ENCODE measurements around the gene CISD3.
A peak's percentile ranks its signal among the peaks of the same experiment; 100 is the strongest.

The CISD3 gene, protein sequence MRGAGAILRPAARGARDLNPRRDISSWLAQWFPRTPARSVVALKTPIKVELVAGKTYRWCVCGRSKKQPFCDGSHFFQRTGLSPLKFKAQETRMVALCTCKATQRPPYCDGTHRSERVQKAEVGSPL

DNA sequence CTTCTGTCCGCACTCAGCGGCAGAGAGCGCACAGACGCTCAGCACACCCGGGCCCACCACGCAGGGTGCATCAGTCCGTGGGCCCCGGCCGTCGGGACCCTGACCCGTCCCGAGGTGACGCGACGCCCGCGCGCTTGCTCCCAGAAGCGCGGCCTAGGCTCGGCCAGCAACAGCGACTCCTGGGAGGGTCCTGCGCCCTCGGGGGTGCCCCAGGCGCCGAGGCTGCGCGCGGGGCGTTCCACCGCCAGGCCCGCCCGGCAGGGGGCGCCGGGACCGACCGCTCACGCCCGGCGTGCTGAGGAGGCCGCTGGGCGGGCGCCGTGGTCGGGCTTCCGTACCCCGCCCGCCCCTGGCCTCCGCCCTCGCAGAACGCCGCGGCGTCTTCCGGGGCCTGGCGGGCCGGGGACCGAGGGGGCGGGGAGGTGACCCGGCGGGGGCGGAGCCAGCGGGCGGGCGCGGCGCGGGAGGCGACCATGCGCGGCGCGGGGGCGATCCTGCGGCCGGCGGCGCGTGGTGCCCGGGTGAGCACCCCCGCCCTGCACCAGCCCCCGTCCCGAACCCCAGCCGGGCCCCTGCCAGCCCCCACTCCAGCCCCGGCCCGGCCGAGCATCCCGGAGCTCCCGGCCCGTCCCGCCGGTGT is at the start of gene CISD3:
Gene CISD3 (plus strand): TSS at position 456 of the 640 bp plus-strand sequence. CDS start 18 bp downstream, at position 474.
- peak; percentile 94 for DNase-seq

DNA sequence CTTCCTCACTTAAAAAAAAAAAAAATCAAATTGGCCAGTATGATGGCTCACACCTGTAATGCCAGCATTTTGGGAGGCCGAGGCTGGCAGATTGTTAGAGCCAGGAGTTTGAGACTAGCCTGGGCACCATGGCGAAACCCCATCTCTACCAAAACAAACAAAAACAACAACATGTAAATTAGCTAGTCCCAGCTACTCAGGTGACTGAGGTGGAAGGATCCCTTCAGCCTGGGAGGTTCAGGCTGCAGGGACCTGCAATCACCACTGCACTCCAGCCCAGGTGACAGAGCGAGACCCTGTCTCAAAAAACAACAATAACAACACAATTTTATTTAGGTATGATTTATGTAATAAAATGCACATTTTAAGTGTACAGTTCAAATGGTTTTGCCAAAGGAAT is 49.0 kb upstream of the CISD3 start:
- no peak for DNase-seq

DNA sequence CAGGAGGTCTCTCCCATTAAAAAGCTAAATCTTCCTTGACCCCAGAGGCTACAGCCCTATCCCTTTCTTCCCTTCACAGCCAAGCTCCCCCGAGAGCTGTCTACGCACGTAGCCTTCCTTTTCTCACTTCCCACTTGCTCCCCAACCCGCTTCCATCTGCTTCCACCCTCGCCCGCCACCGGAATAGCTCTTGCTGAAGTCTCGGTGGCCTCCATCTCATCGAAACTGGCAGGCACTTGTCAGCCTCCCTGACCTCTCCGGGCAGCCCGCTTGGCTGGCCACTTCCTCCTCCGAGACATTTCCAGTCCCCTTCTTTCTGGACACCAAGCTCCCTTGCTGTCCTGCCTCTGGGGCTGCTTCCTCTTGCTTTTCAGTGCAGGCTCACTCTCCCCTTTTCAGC is 44.6 kb upstream of the CISD3 start:
- DNase-seq = no peak

DNA sequence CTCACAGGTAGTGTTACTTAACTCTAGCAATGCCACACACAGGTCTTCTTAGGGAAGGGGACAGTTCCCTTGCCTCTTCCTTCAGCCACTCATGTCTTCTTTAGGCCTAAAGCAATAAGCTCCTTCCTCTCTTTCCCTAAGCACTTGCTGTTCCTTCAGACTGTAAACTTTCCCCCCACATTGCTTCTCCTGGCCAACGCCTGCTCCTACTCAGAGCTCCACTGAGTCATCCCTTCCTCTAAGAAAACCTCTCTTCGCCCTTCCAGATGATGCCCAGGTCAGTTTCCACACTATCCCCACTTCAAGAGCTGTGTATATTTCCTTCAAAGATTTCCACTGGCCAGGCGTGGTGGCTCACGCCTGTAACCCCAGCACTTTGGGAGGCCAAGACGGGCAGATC is 42.9 kb upstream of the CISD3 start:
- DNase-seq = no peak

DNA sequence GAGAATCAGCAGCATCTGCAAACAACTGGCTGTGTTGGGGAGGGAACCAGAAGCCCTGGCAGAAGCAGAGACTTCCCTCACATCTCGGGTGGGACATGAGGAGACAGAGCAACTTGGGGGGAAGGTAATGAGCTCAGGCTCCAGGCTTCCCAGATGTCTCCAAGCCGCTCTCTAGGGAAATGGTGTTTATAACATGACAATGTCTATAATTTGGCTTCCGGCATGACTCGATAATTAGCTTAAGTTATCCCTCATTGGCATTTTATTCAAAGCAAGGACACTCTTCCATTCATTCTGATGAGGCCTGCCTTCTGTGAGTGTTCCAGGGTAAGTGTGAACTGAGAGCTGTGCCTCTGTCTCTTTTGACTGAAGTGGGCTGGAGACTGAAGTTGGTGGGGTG is 39.8 kb upstream of the CISD3 start:
- peak; percentile 73 for DNase-seq

DNA sequence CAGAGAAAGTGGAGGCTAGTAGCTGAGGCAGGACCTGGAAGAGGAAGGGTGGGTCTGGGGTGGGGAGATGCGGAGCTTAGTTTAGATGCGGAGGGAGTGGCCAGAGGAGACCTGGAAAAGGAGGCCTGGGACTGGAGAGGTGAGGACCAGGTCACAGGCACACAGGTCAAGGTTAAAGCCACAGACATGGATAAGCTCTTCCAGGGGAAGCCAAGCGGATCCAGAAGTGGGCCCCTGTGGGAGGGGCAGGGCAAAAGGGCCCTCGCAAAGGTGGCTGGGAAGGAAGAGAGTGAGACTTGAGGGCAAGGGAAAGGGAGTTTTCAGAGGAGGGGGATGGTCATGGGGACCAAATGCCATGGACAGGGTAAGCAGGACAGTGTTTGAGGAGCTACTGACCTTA is 39.0 kb upstream of the CISD3 start:
- DNase-seq = no peak

DNA sequence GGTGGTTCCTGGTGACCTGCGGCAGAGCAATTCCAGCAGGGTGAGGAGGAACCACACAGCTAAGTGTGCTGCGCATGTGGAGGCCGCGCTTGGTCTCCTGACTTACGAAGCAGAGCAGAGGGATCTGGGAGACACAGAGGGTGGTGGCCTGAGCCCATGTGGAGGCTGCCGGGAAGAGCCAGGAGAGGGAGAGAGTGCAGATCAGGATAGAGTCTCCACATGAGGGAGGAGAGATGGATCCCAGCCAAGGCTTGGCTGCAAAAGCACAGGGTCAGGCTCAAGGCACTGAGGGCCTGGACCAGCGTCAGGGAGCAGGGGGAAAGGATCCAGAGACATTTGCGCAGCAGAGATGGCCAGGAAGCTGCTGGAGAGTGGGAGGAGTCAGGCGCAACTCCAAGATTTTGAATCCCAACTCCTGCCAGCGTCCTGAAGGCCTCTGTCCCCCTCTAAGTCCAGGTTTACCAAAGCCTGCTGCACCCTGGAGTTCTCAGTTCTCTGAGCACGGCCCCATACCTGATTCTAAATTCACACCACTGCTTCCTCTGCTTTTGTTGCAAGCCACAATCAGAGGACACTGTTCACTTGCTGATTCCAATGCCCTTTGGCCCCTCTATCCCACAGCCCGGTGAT is 36.3 kb upstream of the CISD3 start:
- DNase-seq = no peak

DNA sequence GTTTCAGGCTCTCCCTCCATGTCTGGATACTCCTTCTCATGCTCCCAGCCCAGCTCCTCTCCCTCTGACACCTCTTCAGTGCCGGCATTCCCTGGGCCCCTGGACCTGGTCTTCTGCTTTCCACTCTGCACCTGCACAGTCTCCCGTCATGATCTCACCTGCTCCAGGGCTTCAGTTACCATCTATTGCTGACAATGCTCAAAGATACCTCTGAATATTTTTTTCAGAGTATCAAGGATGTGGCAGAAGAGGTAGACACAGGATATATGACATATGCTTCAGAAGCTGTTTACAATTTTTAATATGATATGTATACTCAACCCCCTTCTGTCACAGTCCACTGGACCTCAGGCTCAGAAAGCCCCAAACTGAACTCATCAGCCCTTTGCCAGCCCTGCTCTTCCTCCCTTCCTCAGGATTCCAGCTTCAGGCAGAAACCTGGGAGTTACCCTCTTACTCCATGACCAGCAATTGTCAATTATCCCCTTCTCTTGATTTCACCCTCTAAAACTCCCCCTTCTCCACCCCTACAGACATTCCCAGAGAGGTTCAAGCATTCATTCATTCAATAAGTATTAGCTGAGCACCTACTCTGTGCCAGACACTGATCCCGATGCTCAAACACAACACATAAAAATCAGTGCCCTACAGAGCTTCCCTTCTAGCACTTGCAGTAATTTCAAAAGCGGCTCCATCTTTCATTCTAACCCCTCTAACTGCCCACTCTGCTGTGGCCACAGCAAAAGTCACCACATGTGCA is 32.9 kb upstream of the CISD3 start:
- DNase-seq = no peak

DNA sequence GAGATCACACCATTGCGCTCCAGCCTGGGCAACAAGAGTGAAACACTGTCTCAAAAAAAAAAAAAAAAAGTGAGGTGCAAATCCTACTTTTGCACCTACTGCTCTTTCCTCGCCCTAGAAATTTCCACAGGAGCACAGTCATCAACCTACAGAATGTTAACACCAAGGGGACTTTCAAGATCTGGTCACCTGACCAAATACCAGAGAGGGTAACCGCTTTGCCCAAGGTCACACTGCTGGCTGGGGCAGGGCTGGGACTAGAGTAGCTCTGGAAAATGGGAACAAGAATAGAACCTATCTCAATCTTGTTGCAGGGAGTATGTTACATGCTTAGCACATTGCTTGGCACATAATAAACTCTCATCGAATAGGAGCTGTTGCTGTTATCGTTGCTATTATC is 31.4 kb upstream of the CISD3 start:
- no peak for DNase-seq

DNA sequence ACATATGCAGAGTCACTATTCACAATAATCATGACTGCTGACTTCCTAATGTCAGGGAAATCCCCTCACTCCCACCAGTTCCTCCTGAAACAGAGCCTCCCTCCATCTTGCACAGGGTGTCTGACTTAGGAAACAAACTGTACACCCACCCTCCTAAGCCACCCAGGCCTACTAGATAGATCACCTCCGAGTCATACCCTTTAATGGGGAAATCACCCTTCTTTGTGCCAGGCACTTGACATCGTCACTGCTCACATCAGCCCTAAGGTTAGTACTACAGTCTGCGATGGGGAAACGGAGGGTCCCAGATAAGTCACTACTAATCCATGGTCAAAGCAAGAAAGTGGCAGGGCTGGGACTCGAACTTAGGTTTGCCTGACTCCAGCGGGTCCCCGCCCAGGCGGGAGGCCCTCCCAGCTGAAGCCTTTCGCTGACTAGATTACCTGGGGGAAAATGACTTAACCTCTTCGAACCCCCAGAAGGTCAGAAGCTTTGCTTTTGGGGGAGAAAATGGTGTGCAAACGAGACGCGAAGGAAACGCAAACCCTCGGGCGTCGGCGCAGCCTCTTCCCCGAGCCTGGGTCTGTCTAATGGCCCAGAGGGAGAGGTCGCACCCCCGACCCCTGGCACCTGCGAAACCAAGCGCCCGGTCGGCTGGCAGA is 28.5 kb upstream of the CISD3 start:
- peak; percentile 55 for DNase-seq

DNA sequence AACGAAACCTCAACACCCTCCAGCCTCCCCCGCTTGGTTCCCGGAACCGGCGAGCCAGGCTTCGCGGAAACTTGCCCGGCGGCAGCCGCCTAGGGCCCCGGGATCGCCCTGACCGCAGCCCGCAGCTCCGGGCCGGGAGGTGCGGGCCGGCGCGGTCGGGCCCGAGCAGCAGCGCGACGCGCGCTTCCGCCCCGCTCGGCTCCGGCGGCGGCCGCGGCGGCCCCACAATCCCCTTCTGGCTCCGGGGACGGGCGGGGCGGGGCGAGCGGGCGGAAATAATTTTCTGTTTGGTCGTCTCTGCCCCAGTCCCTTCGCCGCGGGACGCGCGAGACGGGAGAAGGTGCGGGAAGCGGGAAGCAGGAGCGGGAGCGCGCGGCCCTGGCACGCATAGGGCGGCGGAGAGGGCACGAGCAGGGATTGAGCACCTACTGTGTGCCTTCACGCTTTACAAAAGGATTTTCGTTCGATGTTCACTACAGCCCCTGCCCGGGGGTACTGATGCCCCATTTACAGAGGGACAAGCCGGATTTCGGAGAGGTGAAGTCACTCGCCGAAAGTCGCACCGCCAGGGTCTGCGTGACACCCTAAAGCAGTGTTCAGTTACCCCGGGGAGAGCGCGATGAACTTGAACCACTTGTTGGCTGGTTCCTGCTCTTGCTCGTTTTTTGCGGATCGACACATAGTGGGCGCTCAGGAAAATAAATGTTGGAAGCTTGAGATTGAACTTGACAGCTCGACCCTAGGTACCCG is 27.8 kb upstream of the CISD3 start:
- DNase-seq = peak; percentile 91

DNA sequence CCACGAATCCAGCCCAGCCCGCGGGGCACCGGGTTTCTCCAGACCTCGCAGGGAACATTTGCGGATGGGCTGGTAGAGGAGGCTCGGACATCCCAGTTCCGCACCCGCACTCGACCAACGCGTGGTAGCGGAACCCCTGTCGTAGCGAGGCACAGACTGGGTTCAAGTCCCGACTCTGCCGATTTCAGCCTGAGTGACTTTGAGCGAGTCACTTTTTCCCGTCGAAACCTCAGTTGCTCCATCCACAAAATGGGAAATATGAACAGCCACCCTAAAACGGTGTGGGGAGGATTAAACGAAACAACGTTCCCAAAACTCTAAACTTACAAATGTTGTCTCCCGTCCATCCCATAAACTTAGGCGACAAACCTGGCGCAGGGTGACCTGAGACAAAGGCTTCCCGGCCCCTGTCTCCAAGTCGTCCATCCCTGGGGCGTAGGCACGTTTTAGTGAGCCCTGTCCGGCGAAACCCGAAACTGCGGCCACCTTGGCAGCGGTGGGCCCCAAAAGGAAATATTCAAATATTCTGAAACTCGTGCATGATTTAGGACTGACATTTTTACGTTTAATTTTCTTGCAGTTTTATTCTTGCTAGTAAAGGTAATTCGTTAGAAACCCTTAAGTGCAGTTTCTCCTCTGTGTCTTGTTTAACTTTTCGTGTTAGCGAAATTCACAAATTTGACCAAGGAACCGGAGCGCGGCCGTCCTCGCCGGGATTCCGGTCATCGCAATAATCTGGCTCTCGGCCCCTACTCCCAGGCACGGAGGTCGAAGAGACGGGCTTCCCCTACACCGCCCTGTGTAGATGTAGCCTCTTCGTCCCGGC is 27.0 kb upstream of the CISD3 start:
- DNase-seq = no peak

DNA sequence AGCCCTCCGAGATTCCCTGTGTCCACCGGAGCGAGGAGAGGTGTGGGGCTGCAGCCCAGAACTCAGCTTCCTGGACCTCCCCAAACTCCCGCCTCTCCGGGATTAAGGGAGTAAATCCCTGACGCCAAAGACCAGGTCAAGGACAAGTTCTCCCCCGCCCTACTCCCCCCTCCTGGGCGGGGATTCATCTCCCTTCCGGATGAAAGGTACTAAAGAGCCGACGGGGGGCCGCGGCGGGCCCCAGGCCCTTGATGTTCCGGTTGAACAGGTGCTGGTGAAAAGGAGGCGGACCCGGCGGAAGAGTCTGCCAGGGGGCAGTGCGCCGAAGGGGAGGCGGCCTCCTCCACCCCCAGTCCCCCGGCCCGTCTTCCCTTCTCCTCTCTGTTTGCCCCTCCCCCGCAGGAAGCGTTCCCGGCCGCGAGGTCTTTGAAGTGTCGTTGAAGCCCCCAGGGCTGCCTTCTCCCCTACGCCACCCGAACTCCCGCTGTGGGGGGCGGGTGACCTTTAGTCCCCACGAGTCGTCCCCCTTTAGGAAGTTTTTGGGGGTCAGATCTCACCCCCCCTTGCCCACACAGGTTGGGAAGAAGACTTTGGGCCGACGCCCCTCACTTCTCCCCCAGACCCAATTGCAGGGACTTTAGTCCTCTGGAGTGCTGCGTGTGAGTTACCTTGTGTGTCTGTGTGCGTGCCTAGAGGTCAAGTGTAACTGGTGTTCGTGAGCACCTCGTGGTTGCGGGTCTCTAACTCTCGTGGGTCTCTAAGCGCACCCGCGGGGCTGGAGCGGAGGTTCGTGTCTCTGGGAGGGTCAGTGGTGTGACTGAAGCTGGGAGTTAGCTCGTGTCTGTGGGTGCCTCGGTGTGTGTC is 26.2 kb upstream of the CISD3 start:
- DNase-seq = peak; percentile 99

DNA sequence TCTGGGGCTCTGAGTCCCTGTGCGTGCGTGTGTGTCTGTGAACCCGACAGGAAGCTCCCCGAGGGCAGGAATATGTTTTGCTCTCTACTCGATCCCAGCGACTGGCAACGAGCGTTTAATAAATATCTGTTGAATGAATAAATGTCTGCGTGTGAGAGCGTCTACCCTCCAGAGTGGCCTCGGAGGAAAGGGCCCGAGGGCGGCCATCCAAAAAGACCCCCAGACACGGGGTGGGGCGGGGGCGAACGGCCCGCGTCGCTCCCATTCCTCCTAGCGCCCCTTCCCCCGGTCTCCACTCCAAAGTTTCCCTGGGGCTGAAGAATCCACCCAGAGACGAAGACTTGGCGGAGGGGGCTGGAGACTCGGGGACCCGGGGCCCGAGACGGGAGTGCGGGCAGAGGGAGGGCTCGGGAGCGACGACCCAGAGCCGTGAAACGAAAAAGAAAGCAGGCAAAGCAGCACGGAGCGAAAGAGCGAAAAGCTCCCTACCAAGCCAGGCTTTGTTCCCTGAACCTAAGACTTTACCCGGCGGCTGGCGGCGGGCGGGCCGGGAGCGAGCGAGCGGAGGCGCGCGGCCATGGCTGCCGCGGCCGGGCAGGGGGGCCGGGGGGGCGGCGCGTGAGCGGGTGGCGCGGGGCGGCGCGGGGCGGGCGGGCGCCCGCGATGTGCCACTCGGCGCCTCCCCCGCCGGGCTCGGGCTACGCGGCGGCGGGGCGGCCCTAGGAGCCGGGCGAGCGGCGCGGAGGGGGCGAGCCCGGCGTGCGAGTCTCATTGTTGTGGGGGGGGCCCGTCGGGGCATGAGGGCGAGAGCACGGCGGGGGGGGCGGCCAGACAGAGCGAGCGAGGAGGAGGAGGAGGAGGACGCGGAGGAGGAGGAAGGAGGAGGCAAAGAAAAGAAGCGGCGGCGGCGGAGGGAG is 25.3 kb upstream of the CISD3 start, which contains the start of gene MLLT6:
Gene MLLT6 (plus strand): TSS at position 668 of the 917 bp plus-strand sequence. CDS start 360 bp downstream, outside the sequence.
- peak; percentile 86 for DNase-seq

DNA sequence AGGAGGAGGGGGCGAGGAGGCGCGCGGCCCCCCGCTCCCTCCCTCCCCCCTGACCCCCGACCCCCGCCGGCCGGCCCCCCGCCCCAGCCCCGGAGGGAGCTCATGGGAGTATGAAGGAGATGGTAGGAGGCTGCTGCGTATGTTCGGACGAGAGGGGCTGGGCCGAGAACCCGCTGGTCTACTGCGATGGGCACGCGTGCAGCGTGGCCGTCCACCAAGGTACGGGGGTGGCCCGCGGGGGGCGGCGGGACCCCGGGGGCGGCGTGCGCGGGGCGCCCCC is 24.7 kb upstream of the CISD3 start:
- DNase-seq = no peak

DNA sequence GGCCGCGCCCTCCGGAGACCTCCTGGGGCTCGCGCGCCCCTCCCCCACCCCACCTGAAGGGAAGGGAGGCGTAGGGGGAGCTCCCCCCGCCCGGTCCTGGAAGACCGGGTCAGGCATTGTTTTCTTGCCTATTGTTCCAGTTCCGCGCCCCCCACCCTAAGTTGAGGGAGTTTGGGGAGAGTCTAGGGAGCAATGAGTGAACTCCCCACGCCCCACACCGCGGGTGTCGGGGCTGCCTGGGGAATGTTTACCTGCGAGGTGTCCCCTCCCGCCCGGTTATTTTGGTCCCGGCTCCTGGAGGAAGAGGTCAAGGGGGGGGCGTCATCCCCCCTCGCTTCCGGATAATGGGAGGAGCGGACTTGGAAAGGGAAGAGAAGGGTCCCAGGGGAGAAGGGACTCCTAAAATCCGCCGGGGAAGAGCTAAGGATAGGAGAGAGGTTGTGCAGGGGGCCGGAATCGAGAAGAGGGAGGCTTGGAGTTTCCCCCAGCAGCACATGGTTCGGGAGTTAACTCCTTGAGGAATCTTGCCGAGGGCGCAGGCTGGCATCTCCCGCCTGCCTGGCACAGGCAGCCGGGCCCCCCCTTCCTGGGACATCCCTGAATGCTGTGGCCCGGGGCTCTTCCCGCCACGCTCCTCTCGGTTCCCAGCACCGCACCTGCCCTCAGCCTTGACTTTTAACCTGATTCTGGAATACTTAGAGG is 24.2 kb upstream of the CISD3 start:
- peak; percentile 95 for DNase-seq

DNA sequence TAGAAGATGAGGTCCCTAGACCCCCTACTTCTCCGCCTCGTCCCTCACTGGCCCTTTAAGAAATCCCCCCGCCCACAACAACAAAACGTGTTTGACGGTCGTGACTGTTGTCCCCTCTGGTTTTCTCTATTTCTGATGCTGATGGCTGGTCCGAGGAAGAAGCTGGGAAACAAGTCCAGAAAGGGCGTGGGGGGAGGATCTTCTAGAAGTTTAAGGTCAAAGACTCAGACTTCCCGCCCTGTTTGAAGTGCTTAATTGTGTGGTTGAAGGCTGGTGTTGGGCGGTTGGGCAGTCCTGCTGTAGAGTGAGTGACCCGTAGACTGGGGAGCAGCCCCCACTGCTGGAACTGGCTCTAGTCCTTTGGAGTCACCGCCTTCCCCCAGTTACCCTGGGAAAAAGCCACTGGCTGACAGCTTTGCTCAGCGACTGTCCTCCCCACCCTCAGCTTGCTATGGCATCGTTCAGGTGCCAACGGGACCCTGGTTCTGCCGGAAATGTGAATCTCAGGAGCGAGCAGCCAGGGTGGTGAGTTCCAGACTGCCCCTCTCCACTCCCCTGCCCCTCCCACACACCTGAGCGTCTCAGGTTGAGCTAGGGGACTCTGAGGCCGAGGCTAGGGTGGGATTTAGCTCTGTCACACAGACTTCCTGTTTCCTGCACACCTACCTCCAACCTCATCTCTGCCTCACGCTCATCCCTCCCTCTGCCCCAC is 23.5 kb upstream of the CISD3 start:
- DNase-seq = peak; percentile 54

DNA sequence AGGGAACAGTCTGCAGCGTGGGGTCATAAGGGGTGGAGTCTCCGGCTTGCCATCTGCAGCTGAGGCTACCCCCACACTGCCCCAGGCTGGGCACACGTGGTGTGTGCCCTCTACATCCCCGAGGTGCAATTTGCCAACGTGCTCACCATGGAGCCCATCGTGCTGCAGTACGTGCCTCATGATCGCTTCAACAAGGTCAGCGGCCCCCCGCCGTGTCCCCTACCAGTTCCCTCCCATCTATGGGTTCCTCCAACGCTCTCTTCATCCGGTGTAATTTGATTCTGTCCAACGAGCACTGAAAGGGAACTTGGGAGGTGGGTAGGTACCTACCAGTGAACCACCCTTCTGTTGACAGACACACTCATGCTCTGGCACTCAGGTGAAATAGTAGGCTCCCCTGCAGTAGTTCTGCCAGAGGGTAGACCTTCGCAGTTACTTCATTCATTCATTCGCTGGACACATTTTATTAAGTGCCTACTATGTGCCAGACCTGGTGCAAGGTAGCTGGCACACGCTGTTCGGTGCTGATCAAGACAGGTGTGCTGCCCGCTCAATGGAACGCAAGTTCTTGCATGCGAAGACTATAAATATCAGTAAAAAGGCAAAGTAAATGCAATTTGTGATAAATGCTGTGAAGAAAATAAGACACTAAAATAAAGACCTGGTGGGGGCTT is 22.3 kb upstream of the CISD3 start:
- no peak for DNase-seq
